KBM-7 (cell line): Measurements from ENCODE around the gene INSYN2B.
"Not testable (repeated sequence)": the region's sequence is repeated elsewhere in the genome, so short reads cannot be mapped to it uniquely, and the experiment has no call there.

Experiments
- DNase-seq: peaks from one replicate; pipeline ENCODE4 v3.0.0-alpha.2; 2015
- in situ Hi-C: fragments of 300-500 bp; cut with MboI; formaldehyde crosslinking; loops from 2 replicates; pipeline ENCODE4 v1.14.3; 2020; ENCODE audit warnings: low sequenced_read_pairs, low pct_unique_long_range_greater_than_20kb, mixed read lengths

INSYN2B gene

GRCh38 chr5:169833681-169834292 lies 146.5 kb downstream of the INSYN2B start:
- DNase-seq, in situ Hi-C loops: not testable (repeated sequence)

- in situ Hi-C loops, result no loop called here
- no peak for DNase-seq
Observed at GRCh38 chr5:169832845-169833244, 147.4 kb downstream of the INSYN2B start.

GRCh38 chr5:169832304-169832703 lies 148.0 kb downstream of the INSYN2B start:
- in situ Hi-C loops, result no loop called here
- DNase-seq, result no peak

GRCh38 chr5:169831331-169831730 lies 149.0 kb downstream of the INSYN2B start:
- in situ Hi-C loops, result no loop called here
- no peak for DNase-seq

- DNase-seq, result no peak
- in situ Hi-C loops, result no loop called here
Observed at GRCh38 chr5:169828385-169828784, 151.9 kb downstream of the INSYN2B start.

- no peak for DNase-seq
- in situ Hi-C loops, result no loop called here
Observed at GRCh38 chr5:169827769-169828168, 152.5 kb downstream of the INSYN2B start.

- DNase-seq, result no peak
- in situ Hi-C loops, result no loop called here
Observed at GRCh38 chr5:169826618-169827017, 153.7 kb downstream of the INSYN2B start.

- no peak for DNase-seq
- in situ Hi-C loops, result no loop called here
Observed at GRCh38 chr5:169817031-169817430, 163.3 kb downstream of the INSYN2B start.

GRCh38 chr5:169814522-169814921 lies 165.8 kb downstream of the INSYN2B start:
- in situ Hi-C loops, result no loop called here
- DNase-seq, result no peak
